GM19452 (cell line): ENCODE results near the gene PRELID1.
A peak's percentile ranks its signal among the peaks of the same experiment; 100 is the strongest.
"Not testable (repeated sequence)": the region's sequence is repeated elsewhere in the genome, so short reads cannot be mapped to it uniquely, and the experiment has no call there.

Experiments used
- ATAC-seq: cut with Tn5 transposase; IDR thresholded peaks from one replicate; pipeline ENCODE4 v1.9.1; 2021; ENCODE audit not compliant: unreplicated experiment

The PRELID1 gene

GRCh38 chr5:177297922-177298321 is 5.7 kb upstream of the PRELID1 start:
- no peak for ATAC-seq

GRCh38 chr5:177299697-177300096 is 3.9 kb upstream of the PRELID1 start:
- no peak for ATAC-seq

GRCh38 chr5:177300236-177300880 is 3.2 kb upstream of the PRELID1 start:
- ATAC-seq: peak; percentile 44

DNA sequence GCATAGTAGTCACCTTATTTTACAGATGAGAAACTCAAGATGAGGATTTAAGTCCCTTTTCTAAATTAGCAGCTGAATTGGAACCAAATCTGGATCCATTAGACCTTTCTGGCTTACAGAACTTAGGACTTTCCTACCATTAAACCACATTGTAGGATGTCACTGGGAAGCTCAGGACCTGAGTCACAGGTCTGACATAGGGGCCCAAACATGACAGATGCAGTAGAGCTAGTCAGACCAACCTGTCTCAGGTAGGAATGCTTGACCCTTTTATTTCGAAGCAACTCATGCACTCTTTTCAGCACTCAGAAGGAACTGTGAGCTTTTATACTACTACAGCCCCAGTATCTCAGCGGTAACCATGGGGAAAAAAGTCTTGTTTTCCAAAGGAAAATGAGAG is 2.6 kb upstream of the PRELID1 start:
- no peak for ATAC-seq

- ATAC-seq: no peak
Measured at GRCh38 chr5:177301503-177302165, 2.0 kb upstream of the PRELID1 start.

DNA sequence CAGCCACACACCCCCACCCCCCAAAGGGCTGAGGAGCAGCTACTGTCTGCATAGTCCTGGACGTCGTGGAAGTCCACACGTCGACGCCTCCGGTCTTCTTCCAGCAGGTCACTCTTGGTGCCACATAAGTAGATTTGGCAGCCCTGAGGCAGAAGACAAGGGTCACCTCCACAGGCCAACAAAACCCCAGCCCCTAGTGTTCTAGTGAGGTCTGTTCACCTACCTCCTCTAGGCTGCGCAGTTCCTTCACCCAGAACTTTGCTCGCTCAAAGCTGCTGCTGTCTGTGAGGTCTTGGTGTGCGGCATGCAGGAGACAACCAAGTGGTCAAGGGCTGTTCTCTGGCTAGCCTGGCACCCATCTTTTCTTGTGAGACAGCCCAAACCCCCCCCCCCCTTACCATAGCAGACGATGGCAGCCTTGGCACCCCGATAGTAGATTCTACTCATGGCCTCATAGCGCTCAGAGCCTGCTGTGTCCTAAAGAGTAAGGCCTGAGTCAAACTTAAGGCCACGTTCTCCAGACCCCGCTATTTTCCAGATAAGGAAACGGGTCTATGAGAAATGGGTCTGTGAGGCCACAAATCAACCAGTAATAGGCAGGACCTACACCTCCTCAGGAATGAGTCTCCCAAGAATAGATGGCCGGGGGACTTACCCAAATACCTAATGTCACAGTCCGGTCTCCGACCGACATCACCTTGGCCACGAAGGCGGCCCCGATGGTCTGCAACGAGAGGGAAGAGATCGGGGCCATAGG is 1.1 kb upstream of the PRELID1 start:
- no peak for ATAC-seq

DNA sequence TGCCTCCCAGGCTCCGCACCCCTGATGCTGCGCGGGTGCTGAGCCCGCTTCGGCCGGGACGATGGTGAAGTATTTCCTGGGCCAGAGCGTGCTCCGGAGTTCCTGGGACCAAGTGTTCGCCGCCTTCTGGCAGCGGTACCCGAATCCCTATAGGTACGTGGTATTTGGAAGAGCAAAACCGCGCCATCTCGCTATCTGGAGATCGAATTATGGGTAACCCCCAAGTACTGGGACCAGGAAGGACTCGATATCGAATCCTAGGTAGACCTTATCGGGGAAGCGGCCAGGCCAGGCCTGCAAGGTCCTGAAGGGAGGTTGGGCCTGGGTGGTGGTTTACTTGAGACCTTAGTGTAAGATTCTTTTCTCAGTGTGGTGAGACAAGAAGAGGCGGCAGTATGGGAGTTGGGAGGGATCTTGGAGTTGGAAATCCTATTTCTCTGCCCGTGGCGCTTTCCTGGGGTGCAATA is 359 bp downstream of the PRELID1 start:
- ATAC-seq: no peak

DNA sequence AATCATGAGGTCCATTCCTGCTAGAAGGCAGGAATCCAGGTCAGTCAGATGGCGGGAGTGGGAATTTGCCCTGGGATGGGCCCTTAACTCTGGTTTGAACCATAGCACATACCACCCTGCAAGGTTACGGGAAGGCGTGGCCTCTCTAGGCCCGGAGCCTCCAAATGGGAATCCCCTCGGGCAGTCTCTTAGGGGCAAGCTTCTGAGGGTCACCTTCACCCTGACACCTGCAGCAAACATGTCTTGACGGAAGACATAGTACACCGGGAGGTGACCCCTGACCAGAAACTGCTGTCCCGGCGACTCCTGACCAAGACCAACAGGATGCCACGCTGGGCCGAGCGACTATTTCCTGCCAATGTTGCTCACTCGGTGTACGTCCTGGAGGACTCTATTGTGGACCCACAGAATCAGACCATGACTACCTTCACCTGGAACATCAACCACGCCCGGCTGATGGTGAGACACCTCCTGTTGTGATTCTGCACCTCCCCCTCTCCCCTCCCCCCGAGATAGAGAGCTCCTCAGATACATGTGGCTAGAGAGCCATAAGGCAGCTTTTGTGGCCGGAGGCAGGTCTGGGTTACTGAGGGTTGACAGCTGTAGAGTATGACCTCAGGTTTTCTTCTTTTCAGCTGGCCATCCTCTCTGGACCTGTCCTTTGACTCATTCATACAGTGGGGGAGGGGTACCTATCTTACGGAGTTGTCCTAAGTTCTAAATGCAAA is 957 bp downstream of the PRELID1 start:
- no peak for ATAC-seq

- ATAC-seq: not testable (repeated sequence)
Measured at GRCh38 chr5:177306103-177306640, 2.6 kb downstream of the PRELID1 start.

DNA sequence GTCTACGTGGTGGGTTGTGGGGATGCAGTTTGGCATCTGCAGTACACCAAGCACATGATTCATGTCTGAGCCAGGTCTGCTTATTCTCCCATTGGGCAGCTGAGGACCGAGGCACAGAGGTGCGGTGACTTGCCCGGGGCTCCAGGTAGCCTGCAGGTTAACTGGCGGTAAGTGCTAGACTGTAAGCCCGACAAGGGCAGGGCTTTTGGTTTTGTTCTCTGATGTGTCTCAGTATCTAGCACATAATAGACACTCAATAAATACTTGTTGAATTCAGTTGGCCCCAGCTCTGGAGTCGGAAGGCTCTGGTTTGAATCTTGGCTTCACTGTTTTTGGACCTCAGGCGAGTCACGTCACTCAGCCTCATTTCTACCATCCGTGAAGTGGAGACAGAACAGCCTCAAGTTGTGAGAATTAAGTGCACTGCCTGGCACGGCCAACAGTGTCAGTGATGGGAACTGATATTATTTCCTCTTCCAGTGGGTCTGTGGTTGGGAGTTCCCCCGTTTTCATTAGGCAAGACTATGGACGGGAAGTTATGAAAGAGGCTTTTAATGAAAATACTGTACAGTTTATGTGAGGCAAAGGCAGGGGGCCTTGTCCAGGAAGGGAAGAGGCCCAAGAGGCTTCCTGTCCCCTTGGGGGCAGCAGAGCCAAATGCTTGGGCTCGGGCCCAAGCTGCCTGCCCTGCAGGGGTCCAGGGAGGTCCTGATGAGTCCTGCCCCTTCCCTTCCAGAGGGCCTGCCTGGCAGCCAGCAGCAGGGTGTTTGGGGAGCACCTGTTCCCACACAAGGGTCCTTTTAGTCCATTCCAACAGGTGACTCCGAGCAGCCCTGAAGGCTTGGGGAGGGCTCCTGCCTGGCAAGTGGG is 3.3 kb downstream of the PRELID1 start:
- no peak for ATAC-seq

DNA sequence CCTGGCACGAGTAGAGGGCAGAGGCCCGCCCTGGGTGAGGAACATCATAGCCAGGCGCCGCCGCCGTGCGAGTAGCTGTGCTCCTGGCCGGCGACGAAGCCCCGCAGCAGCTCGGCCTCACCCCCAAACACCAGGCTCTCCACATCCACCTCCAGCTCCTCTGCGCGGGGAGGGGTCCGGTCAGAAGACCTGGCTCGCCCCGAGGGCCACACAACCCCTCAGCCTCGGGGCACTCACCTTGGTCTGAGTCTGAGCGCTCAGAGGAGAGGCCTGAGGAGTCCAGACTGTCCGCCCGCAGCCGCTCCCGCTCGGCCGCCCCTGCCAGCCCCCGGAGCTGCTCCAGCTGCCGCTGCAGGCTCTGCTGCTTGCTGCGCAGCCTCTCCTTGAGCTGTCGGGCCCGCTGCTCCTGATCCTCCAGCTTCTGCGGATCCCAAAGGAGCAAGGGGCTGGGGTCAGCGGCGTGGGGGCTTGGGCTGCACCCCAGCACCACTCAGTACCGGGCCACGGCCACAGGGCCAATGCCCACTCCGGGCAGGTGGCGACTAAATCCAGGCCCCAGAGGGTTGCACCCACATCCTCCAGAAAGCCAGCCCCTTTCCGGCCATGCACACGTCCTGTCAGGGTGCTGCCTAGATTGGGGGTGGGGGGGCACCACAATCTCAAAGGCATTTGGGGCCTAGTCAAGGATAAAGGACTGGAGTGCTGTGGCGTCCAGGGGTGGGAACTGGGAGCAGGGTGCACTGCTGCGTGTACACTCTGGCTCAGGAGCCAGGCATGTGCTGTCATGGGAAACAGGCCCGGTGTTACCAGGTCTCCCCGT is 4.2 kb downstream of the PRELID1 start:
- no peak for ATAC-seq

GRCh38 chr5:177308740-177309139 is 5.1 kb downstream of the PRELID1 start:
- no peak for ATAC-seq

DNA sequence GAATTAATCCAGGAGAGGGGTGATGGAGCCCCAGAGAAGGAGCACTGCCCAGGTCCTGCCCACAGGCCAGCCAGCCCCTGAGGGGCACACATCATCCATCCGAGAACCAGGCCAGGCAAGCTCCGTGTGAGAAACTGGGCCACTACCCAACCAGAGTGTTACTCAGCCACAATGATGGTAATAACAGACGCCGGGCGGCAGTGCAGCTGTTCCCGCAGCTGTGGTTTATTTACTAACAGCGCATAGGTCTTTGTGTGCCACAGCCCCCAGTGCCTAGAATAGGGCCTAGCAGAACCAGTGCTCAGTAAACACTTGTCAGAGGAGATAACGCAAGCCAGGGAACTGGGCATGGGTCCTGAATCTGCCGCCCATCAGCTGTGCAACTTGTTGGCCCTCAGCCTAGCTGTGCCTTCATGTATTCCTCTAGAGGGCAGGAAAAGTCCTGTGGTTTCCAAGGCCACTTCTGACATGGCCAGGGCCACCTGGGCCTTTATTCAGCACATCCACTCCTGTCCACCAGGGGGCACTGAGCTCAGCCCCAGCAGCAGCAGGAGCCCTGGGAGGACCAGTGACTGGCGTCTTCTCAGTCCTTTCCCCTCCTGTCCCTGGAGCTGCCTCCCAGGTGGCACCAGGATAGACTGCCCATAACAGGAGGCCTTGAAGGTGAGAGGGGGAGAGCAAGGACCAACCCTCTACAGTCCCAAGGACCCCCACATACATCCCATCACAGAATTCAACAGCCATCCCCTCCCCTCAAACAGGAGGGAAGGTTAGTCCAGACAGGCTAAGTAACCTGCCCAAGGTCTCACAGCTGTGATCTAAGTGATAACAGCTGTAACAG is 6.0 kb downstream of the PRELID1 start:
- no peak for ATAC-seq

DNA sequence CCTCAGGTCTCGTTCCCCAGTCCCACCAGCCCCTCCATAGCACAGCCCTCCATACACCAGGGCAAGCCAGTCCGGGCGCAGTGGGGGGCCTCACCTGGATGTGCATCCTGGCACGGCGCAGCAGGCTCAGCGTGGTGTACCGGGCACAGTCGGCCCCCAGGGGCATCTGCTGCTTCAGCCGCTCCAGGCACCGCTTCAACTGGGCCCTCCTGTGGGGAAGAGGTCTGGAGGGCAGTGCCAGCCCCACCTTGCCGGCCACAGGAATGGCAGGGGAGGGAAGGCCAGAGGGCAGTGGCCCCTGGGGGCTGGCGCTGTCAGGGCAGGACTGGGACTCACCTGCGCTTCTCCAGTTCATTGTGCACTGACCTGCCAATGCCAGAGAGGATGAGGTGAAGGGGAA is 6.7 kb downstream of the PRELID1 start:
- no peak for ATAC-seq

GRCh38 chr5:177310757-177311391 is 7.3 kb downstream of the PRELID1 start:
- no peak for ATAC-seq

GRCh38 chr5:177311392-177311722 is 7.8 kb downstream of the PRELID1 start:
- ATAC-seq: peak; percentile 1

DNA sequence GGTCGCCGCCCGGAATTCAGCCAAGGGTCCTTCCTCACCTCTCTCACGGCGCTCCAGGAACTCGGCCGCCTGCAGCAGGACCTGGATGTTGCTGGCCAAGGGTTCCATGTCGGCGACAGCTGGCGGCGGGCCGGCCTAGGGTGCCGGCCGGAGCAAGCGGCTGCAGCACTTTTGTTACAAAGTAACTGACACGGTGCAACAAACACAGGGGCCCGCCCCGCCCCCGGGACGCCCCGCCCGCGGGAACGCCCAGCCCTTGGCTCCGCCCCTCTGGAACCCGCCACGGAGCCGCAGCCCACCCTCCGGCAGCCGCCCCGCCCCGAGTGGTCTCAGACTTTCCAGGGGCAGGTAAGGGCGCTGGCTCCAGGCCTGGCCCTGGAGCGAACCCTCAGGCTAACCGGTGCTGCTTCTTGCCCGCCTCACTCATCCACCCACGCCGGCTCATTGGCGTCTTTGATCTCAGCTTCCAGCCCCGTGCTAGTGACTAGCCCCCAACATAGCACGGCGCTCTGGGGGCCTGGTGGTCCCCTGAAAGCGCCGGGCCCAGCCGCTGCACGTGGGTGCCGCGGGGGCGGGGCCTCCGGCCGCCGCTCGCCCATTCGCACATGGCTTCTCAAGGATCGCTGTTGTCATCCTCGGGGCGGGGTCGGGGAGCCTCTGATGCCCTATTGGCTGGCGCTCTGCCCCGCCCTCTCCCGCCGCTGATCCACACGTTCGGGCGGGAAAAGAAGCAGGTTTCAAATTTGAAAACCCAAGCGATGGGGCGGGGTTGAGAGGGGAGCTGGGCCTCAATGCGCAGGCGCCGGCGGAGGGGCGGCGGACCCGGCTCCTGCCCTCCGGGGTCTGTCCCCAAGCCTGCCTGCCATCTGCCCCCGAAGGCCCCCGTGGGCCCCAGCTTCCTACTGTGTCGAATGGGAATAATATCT is 8.4 kb downstream of the PRELID1 start, which contains the start of gene MXD3:
TSS of gene MXD3 (minus strand) at position 176 of the 926 bp plus-strand sequence. CDS start at position 108, 68 bp downstream.
- ATAC-seq: peak; percentile 79
